Activated T-helper 9 cell treated with anti-CD3 and anti-CD28 coated beads, Interleukin-2, amount 50 U/mL, for 16 hours (primary cell): ENCODE measurements around the gene CTSD.
"Not testable (repeated sequence)": the region's sequence is repeated elsewhere in the genome, so short reads cannot be mapped to it uniquely, and the experiment has no call there.

Experiments
- DNase-seq: peaks from one replicate; pipeline ENCODE4 v3.0.0-alpha.2; 2020; ENCODE audit warnings: low read depth

Gene CTSD

GRCh38 chr11:1770061-1770460 lies 6.3 kb upstream of the CTSD start:
- DNase-seq, result no peak

DNA sequence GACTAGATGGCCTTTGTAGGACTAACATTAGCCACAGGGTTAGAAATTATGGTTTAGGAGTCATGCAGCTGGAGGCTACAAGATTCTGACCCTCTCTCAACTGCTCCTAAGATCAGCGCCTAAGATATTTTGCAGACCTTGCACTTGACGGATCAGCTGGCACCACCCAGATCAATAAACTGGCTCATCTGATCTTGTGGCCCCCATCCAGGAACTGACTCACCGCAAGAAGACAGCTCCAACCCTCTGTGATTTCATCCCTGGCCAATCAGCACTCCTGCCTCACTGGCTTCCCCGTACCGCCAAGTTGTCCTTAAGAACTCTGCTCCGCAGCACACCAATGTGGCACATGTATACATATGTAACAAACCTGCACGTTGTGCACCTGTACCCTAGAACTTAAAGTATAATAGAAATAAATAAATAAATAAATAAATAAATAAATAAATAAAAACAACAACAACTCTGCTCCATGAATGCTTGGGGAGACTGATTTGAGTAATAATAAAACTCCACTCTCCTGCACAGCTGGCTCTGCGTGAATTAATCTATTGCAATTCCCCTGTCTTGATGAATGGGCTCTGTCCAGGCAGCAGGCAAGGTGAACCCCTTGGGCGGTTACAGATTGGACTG lies 5.7 kb upstream of the CTSD start:
- DNase-seq, result not testable (repeated sequence)

DNA sequence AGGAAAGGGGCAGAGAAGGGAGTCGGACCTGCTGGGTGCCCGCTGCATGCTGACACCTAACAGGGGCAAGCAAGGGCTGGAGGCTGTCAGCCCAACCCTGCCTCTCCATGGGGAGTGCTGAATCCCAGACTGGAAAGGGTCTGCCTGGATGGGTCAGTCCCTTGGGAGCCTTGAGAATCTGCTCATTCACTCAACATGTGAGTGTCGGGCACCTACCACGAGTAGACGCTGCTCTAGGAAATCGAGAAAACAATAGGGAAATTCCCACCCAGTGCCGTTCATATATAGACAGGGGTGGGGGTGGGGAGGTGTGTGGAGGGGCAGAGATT lies 4.4 kb upstream of the CTSD start:
- DNase-seq, result no peak

- DNase-seq, result no peak
Observed at GRCh38 chr11:1767399-1768140, 3.8 kb upstream of the CTSD start.

GRCh38 chr11:1766719-1767398 lies 3.1 kb upstream of the CTSD start:
- DNase-seq, result no peak

DNA sequence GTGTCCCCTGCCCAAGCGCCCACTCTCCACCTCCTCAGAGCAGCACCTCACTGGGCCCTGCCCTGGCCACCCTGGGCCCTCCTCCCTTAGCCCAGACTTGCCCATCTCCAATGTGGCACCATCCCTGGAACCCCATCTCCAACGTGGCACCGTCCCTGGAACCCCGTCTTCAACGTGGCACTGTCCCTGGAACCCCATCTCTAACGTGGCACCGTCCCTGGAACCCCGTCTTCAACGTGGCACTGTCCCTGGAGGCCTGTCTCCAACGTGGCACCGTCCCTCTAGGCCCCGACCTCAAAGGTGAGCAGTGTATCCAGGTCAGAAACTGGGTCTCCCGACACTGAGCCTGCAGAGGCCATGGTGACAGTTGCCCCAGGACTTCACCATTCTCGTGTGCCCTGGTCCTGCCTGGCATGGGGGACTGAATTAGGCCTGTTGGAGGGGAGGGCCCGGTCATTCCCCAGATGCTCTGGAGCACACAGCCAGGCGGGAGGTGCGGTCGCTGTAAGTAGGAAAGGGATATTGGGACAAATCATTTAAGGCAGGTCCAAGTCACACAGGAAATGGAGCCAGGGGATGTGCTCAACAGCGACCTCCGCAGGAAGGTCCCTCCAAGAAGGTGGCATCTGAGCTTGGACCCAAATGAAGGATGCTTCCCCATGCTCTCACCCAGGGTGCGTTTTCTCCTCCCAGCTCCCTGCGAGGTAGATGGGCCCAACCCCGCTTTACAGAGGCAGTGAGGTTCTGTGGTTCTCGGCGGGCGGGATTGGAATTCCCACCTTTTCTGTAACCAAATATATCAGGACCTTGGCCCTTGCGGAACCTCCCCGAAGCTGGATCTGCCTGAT lies 2.4 kb upstream of the CTSD start:
- DNase-seq, result no peak

DNA sequence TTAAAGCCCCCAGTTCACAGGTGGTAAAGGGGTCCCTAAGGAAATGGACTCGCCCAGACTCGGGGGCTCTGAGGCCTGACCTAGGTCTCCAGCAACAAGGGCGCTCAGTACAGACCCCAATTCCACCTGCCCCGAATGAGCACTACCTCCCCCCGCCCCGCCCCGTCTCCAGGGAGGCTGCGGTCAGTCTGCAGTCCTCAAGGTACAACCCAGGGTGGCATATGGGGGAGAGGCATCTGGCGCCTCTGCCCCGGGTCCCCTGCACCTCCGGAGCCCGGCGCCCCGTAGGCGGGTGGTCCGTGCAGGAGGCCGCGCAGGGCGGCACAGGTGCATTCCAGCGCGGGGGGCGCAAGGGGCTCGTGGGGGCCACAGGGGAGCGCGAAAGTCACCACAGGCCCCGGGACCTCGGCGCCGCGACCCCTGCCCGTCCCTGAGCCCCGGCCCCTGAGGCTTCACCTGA lies 361 bp downstream of the CTSD start:
- no peak for DNase-seq

DNA sequence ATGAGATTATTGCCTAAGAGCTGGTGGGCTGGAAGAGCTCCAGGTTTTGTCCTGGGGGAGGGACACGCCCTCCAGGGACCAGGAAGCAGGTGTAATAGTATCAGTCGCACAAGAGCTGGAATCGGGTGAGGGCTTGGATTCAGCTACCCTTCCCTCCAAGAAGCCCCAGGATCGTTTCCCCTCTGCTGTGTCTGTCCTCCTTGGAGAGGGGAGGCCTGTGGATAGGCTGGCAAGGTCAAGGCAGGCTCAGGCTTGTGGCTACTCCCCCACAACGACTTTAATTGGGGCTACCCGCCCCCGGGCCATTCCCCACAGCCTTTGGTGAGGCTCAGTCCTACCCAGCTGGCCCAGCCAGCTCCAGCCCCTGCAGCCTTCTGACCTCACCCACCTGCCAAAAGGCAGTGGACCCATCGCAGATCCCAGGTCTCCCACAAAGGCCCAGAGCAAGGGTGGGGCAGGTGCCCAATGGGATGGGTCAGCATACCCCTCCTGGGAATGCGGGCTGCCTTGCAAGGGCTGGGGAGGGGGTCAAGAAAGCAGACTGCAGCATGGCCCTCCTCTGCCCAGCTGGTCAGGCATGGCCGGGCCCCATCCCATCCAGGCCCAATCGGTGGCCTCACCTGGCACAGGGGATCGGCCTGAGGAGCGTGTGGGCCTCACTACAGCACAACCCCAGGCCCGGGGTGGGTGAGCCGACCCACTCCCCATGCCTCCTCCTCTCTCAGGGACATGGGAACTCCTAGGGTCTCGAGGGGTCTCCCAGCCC lies 1.0 kb downstream of the CTSD start:
- no peak for DNase-seq

GRCh38 chr11:1761857-1762536 lies 1.7 kb downstream of the CTSD start:
- DNase-seq, result no peak

DNA sequence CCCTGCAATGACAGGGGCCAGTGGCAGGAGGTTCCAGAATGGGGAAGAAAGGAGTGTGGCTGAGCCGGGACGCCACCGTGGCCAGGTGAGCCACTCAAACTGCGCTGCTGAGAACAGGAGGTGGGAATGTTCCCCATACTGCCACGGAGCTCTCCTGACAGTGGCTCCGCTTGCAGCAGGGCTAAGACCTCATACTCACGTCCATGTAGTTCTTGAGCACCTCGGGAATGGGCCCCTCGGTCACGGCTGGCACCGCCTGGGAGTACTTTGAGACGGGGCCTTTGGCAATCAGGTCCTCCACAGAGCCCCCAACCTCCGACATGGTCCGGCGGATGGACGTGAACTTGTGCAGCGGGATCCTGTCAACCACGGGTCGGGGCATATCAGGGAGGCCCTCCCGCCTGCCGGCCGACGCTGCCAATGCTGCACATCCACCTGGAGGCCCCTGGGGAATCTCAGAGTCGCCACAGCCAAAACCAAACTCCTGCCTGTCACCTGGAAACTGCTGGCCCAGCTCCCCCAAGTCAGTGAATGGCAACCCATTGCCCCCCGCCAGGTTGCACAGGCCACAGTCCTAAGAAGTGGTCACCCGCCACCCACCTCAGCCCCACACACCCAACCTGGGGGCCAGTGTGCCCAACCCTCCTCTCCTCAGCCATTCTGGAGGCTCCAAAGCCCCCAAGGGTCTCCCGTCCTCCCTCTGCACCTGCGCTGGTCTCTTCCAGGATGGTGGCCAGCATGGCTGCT lies 2.4 kb downstream of the CTSD start:
- DNase-seq, result no peak

- no peak for DNase-seq
Observed at GRCh38 chr11:1760351-1761109, 3.2 kb downstream of the CTSD start.

- DNase-seq, result no peak
Observed at GRCh38 chr11:1759851-1760220, 3.9 kb downstream of the CTSD start.

DNA sequence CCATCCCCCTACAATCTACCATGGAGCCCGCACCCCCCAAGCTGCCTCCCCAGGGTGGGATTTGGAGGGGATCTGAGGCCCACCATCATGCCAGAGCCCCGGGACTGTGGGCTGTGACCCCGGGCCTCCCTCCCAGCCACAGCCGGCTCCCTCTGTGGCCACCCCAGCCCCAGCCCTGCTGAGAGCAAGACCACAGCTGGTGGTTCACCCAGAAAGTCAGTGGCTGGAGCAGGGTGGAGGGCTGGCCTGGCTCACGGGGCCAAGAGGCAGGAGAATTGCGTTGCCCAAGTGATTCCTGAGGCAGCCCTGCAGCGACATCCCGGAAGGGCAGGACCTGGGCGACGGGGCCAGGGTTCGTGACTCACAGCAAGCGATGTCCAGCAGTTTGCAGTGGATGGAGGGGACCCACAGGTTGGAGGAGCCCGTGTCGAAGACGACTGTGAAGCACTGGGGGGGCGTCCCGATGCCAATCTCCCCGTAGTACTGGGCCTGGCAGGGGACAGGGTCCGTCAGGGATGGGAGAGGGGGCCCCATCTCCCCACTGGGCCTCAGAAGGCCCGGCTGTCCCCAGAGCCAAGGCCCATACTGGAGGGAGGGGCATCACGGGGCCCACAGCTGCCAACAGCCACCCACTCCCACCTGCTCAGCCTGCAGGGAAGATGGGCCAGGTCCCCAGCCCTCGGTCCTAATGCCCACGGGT lies 4.4 kb downstream of the CTSD start:
- no peak for DNase-seq

GRCh38 chr11:1758611-1759150 lies 5.0 kb downstream of the CTSD start:
- DNase-seq, result no peak

GRCh38 chr11:1757861-1758610 lies 5.7 kb downstream of the CTSD start:
- no peak for DNase-seq

- DNase-seq, result no peak
Observed at GRCh38 chr11:1756791-1757771, 6.6 kb downstream of the CTSD start.
